ENCODE data around the gene PPM1H. TPM values are rescaled to one million over a fixed set of nuclear protein-coding genes. Genes with fewer than 3 reads are reported as not detected.

The PPM1H gene
- total RNA-seq, 3 donors from 2014 or later (not counting 1 experiment from before 2014, with no cell fraction given): 0.18 to 2.1 (median 0.40) TPM

- H3K4me1 Mint-ChIP-seq: no peaks in the 10 kb centered on the region
- H3K27ac Mint-ChIP-seq: no peak overlapping the region
- DNase-seq: no peak
- H3K27me3 ChIP-seq (ENCODE audit: control insufficient read depth, insufficient read depth, low read length): no peaks in the 10 kb centered on the region
- ATAC-seq: no peak
- H3K27ac ChIP-seq (ENCODE audit: low read length): no peak overlapping the region
- WGBS (ENCODE audit: insufficient coverage): no CpG with 5 or more reads among the region's 2 CpGs
- H3K36me3 Mint-ChIP-seq: no peaks in the 10 kb centered on the region
- H3K4me3 Mint-ChIP-seq: no peak overlapping the region
- TF ChIP-seq CTCF (IDR thresholded peaks at IDR 0.05): no peak
- no peaks in the 10 kb centered on the region for H3K9me3 ChIP-seq (ENCODE audit: control insufficient read depth, insufficient read depth, low read length)
- no peaks in the 10 kb centered on the region for H3K36me3 ChIP-seq (ENCODE audit: control insufficient read depth, insufficient read depth, low read length)
- H3K27me3 Mint-ChIP-seq (ENCODE audit: low read depth in 2 of 2): no peaks in the 10 kb centered on the region
- H3K9me3 Mint-ChIP-seq: no peaks in the 10 kb centered on the region
- intact Hi-C loops (cut with micrococcal nuclease): no loop called here
- no peaks in the 10 kb centered on the region for H3K4me1 ChIP-seq (ENCODE audit: control insufficient read depth, insufficient read depth, low read length)
- H3K4me3 ChIP-seq (ENCODE audit: low read length): no peak overlapping the region
Measured at GRCh38 chr12:62718762-62719426, 216.1 kb downstream of the PPM1H start.

GRCh38 chr12:62717643-62718042 is 217.3 kb downstream of the PPM1H start:
- WGBS (ENCODE audit: insufficient coverage): 90% methylated on average over 1 of the region's 1 CpG
- H3K4me3 Mint-ChIP-seq: no peak overlapping the region
- Histone ChIP-seq H3K4me3 (ENCODE audit: low read length) (no peak overlapping the region), H3K27me3 (ENCODE audit: control insufficient read depth, insufficient read depth, low read length) (no peaks in the 10 kb centered on the region), H3K36me3 (ENCODE audit: control insufficient read depth, insufficient read depth, low read length) (no peaks in the 10 kb centered on the region), H3K27ac (ENCODE audit: low read length) (no peak overlapping the region), H3K4me1 (ENCODE audit: control insufficient read depth, insufficient read depth, low read length) (no peaks in the 10 kb centered on the region), H3K9me3 (ENCODE audit: control insufficient read depth, insufficient read depth, low read length) (no peaks in the 10 kb centered on the region)
- DNase-seq (no peak), ATAC-seq (no peak)
- H3K4me1 Mint-ChIP-seq: no peaks in the 10 kb centered on the region
- no peak for TF ChIP-seq CTCF (IDR thresholded peaks at IDR 0.05)
- H3K9me3 Mint-ChIP-seq: no peaks in the 10 kb centered on the region
- no peaks in the 10 kb centered on the region for H3K36me3 Mint-ChIP-seq
- intact Hi-C loops (cut with micrococcal nuclease): no loop called here
- H3K27me3 Mint-ChIP-seq (ENCODE audit: low read depth in 2 of 2): no peaks in the 10 kb centered on the region
- no peak overlapping the region for H3K27ac Mint-ChIP-seq

GRCh38 chr12:62716866-62717525 is 218.0 kb downstream of the PPM1H start:
- H3K36me3 ChIP-seq (ENCODE audit: control insufficient read depth, insufficient read depth, low read length): no peaks in the 10 kb centered on the region
- intact Hi-C loops (cut with micrococcal nuclease): no loop called here
- no peak for TF ChIP-seq CTCF (IDR thresholded peaks at IDR 0.05)
- H3K27ac ChIP-seq (ENCODE audit: low read length): no peak overlapping the region
- ATAC-seq: no peak
- H3K27ac Mint-ChIP-seq: no peak overlapping the region
- WGBS (ENCODE audit: insufficient coverage): 95% methylated on average over 5 of the region's 5 CpGs
- no peak overlapping the region for H3K4me3 Mint-ChIP-seq
- H3K36me3 Mint-ChIP-seq: no peaks in the 10 kb centered on the region
- no peaks in the 10 kb centered on the region for H3K4me1 ChIP-seq (ENCODE audit: control insufficient read depth, insufficient read depth, low read length)
- no peaks in the 10 kb centered on the region for H3K27me3 Mint-ChIP-seq (ENCODE audit: low read depth in 2 of 2)
- no peaks in the 10 kb centered on the region for H3K4me1 Mint-ChIP-seq
- no peak overlapping the region for H3K4me3 ChIP-seq (ENCODE audit: low read length)
- no peaks in the 10 kb centered on the region for H3K9me3 ChIP-seq (ENCODE audit: control insufficient read depth, insufficient read depth, low read length)
- H3K9me3 Mint-ChIP-seq: no peaks in the 10 kb centered on the region
- no peak for DNase-seq
- no peaks in the 10 kb centered on the region for H3K27me3 ChIP-seq (ENCODE audit: control insufficient read depth, insufficient read depth, low read length)
